Ecto neural progenitor cell (in vitro differentiated cells): ENCODE data around the gene NRBP1.

ENCODE experiments used
- DNase-seq: peaks from one replicate; pipeline ENCODE4 v3.0.0-alpha.2; 2018; ENCODE audit warnings: low spot score

NRBP1 gene

DNA sequence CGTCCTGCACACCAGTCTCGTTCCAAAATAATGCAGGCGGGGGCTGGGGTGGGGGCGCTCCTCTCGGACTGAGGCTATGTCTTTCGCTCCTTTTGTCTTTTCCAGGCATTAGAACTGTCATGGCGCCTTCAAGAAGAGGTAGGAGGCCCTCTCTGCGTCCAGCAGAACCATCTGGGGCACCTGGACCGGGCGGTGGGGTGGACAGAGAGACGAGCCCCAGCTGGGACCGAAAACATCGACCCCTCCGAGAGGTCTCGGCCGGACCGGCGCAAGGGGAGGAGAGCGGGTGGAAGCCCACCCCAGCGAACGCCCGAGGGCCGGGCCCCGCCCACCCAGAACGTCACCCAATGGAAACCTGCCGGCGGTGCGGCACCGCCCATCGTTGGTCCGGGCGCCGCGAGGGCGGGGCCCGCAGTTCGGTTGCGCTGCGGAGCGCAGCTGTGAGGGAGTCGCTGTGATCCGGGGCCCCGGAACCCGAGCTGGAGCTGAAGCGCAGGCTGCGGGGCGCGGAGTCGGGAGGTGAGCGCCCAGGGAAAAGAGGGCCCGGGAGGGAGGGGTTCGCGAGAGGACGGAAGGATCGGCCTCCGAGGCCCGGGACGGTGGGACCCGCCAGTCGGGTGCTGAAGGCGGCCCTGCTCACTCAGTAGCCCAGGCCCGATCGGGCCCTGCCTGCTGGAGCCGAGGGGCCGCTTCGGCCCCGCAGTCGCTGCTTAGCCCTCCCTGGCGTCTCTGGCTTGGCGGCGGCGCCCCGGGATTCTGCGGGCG is at the start of gene NRBP1:
Gene NRBP1 (plus strand): TSS at position 419 of the 765 bp plus-strand sequence. CDS start 4,643 bp downstream, outside the sequence.
- DNase-seq, result peak; percentile 96

DNA sequence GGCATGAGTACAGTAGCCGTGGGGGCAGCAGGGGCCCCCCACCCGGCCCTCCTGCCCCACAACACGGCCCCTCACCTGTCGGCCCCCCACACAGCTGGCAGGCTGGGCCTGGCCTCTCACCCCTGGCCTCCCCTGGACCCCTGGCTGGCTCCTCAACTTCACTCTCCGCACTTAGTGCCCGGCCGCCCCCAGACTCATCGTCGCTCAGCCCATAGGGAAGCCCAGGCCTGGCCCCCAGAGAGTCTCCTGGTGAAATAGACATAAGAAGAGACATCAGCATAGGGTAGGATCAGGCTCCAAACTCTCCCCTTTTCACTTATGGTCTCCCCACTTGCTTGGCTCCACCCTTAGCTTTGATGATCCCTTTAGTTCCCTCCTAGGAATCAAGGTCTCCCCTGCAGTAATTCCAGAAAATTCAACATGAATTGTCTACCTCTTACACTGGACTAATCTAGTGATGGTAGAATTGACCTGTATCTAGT is 49.6 kb upstream of the NRBP1 start:
- no peak for DNase-seq

DNA sequence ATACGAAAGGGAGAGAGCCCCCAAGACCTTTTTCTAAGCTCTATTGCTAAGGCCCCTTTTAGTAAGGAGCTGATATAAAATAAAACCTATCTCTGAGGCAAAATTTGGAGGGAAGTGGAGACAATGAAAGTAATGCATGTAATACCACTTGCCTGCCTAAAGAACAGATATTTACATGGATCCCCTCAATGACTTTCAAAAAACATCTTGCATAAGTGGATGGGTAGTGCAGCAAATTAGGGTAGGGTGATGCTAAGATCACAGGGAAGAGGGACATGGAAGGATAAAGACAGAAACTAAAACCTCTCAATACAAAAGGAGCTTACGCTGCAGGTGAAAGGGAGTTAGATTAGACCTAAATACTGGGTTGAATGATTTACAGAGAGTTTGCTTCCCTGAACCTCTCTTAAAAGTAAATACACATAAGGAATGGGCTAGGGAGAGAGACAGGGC is 49.0 kb upstream of the NRBP1 start:
- no peak for DNase-seq

- DNase-seq, result peak; percentile 90
These were observed 48.4 kb upstream of the NRBP1 start for GRCh38 chr2:27379836-27380625.

DNA sequence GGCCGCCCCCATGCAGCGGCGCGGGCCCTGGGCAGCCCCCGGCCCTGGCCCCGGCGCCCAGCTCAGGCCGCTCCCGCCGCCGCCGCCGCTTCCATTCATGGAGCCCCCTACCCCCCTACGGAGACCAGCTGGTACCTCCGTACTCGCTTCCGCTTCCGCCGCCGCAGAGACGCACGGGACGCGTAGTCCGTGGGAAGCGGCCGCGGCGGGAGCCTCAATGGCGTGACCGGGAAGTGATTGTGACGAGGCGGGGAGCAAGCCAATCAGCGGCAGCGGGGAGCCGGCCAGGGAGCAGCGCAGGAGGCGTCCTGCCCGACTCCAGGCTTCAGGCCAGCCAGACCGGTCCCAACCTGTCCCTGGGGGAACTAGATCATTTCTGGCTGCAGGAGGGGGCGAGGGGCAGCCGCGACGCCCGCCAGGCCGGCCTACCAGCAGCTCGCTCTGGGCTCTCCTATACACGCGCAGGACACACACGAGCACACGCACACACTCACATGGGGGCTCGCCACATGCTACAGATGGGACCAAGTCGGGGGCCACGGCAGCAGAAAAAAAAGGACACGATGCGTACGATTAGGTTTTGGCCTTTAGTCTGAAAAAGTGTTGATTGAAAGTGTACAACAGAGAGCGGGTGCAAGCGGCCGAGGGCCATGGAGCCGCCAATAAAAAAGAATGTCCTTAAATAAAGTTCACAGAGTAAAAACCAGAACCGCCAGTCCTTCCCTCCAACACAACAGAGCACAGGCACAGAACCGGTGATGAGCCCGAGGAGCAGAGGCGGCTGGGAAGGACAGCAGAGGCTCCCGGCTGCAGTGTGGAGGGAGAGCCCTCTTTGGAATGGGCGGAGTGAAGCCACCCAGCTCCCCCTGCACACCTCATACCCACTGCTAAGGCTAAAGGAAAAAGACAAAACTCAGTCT is 47.5 kb upstream of the NRBP1 start, which contains the start of gene ZNF513:
Gene ZNF513 (minus strand): TSS at position 109 of the 920 bp plus-strand sequence. CDS start 208 bp downstream, outside the sequence.
- DNase-seq, result peak; percentile 97

- DNase-seq, result no peak
These were observed 46.8 kb upstream of the NRBP1 start for GRCh38 chr2:27381577-27382181.

GRCh38 chr2:27390822-27391679 is 37.4 kb upstream of the NRBP1 start:
- no peak for DNase-seq

DNA sequence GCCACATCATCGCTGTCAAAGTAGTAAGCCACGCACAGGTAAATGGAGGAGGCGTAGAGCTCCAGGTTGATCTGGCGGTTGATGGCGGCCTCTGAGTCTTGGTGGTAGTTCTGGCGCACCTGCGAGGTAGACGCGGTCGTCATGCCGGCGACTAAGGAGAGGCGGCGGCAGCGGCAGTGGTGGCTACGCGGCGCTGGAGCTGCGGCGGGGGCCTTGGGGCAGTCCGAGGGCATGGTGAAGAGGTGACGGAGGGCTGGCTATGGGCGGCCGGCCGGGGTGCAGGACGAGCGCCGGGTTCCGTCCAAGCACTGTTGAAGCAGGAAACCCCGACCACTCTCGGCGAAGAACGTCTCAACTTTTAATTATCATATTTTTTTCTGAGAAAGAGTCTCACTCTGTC is 35.2 kb upstream of the NRBP1 start:
- no peak for DNase-seq

DNA sequence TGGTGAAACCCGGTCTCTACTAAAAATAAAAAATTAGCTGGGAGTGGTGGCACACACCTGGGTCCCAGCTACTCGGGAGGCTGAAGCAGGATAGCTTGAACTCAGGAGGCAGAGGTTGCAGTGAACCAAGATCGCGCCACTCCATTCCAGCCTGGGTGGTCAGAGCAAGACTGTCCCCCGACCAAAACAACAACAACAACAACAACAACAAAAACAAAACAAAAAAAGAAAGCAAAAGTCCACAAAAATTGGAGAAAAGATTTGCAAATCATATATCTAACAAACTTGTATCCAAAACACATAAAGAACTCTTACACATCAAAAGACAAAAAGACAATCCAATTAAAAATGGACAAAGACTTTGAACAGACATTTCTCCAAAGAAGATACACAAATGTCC is 29.5 kb upstream of the NRBP1 start:
- DNase-seq, result no peak

- DNase-seq, result no peak
These were observed 27.9 kb upstream of the NRBP1 start for GRCh38 chr2:27400348-27401135.

- peak; percentile 53 for DNase-seq
These were observed 20.5 kb upstream of the NRBP1 start for GRCh38 chr2:27407798-27408491.

GRCh38 chr2:27408601-27409320 is 19.7 kb upstream of the NRBP1 start:
- DNase-seq, result no peak

GRCh38 chr2:27409321-27410073 is 18.9 kb upstream of the NRBP1 start, which contains the start of gene PPM1G:
Gene PPM1G (minus strand): TSS chr2:27409591. CDS start chr2:27409422, 169 bp downstream.
- peak; percentile 97 for DNase-seq

DNA sequence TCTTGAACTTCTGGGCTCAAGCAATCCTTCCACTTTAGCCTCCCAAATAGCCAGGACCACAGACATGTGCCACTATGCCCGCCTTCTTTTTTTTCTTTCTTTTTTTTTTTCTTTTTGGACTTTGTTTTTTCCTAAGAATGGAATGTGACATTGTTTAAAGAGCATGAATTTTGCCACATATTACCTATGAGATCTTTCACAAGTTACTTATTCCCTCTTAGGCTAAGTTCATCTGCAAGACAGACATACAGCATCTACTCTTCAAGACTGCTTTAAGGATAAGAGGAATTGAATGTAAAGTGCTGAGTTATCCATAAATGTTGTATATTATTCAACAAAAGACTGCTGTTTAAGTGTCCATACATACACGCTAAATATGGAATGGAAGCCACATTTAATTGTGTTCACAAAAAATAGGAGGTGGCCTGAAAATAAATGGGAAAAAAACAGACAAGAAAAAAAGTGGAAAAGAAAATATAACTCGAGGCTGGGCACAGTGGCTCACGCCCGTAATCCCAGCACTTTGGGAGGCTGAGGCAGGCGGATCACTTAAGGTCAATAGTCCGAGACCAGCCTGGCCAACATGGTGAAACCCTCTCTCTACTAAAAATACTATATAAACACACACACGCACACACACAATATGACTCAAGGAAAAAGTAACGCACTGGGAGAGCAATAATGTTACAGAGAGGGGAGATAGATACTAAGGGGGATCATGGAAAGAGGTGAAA is 15.8 kb upstream of the NRBP1 start:
- no peak for DNase-seq

DNA sequence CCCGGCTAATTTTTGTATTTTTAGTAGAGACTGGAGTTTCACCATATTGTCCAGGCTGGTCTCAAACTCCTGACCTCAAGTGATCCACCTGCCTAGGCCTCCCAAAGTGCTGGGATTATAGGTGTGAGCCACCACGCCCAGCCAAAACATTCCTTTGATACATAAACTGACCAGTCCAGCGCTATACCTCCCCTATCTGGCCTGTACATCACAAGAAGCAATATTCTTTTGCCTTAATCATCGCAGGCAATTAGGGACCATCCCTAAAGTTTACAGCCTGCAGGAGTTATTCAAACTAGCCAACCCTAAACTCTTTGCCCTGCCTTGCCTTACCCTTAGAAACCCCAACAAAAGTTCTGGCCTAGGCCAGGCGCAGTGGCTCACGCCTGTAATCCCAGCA is 12.3 kb upstream of the NRBP1 start:
- DNase-seq, result no peak

GRCh38 chr2:27420996-27421395 is 7.4 kb upstream of the NRBP1 start:
- no peak for DNase-seq
